ENCODE measurements around the gene BST1. TPM values are rescaled to one million over a fixed set of nuclear protein-coding genes. Genes with fewer than 3 reads are reported as not detected.

The BST1 gene
- total RNA-seq (2014; rRNA removed; shearing (Covaris generic)): 13.1 and 14.3 TPM in 2 replicates

GRCh38 chr4:15702941-15703403, at the start of gene BST1:
BST1 (plus strand) TSS chr4:15703065; CDS start chr4:15703145, 80 bp downstream.

GRCh38 chr4:15655223-15656037, 47.4 kb upstream of the BST1 start, which contains the start of gene FBXL5:
FBXL5 (minus strand) TSS chr4:15655357; CDS start chr4:15655287, 70 bp downstream.

GRCh38 chr4:15681372-15682241, 21.3 kb upstream of the BST1 start, which contains the start of gene FAM200B:
FAM200B (plus strand) TSS chr4:15681827; CDS start chr4:15686978, 5,151 bp downstream.

GRCh38 chr4:15778289-15779241, 75.7 kb downstream of the BST1 start, which contains the start of gene CD38:
CD38 (plus strand) TSS chr4:15778328; CDS start chr4:15778415, 87 bp downstream.

Other genes with a start within 250 kb of the BST1 start
- gene CC2D2A, start 233.2 kb upstream of the BST1 start, total RNA-seq (2014; rRNA removed; shearing (Covaris generic)): 18.5 and 24.2 TPM in 2 replicates
- gene FBXL5, start 47.7 kb upstream of the BST1 start, total RNA-seq (2014; rRNA removed; shearing (Covaris generic)): 53.2 and 54.0 TPM in 2 replicates
- 44.0 and 46.6 TPM in 2 replicates for gene FAM200B, start 21.2 kb upstream of the BST1 start, total RNA-seq (2014; rRNA removed; shearing (Covaris generic))
- 0.08 TPM in 1 of 2 replicates, not detected in the other for gene CD38, start 75.3 kb downstream of the BST1 start, total RNA-seq (2014; rRNA removed; shearing (Covaris generic))
- 4.7 and 4.8 TPM in 2 replicates for gene FGFBP1, start 235.7 kb downstream of the BST1 start, total RNA-seq (2014; rRNA removed; shearing (Covaris generic))

Measured in A375 (cell line).